Measurements from ENCODE around the gene TMEM167B. TPM values are rescaled to one million over a fixed set of nuclear protein-coding genes. Genes with fewer than 3 reads are reported as not detected.

TMEM167B gene
- total and polyA plus RNA-seq, 4 donors, result 5.4 to 15.4 (median 13.2) TPM

DNA sequence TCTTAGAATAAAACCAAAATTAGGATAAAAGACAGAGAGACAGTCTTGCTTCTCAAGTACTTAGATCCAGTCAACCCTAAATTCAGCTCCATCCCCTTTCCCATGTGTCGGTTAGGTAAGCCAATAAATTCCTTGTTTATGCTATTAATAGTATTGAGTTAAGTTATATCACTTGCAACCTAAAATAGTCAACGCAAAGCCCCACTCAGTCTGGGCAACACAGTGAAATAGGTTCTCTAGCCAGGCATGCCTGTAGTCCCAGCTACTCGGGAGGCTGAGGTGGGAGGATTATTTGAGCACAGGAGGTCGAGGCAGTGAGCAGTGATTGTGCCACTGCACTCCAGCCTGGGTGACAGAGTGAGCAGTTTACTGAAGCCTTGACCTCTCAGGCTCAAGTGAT, 29.4 kb upstream of the TMEM167B start:
- Histone ChIP-seq H3K9ac (ENCODE audit: low read depth in 1 of 2, low read length in 2 of 2) (no peak overlapping the region), H3K27me3 (ENCODE audit: control insufficient read depth in 4 of 4, insufficient read depth in 4 of 4, low read length in 3 of 4) (no peaks in the 10 kb centered on the region), H3K9me3 (ENCODE audit: control insufficient read depth in 4 of 4, low read length in 3 of 4) (no peaks in the 10 kb centered on the region), H3K4me3 (ENCODE audit: low read depth in 1 of 3, low read length in 3 of 3) (no peak overlapping the region), H3K36me3 (ENCODE audit: control insufficient read depth in 4 of 4, insufficient read depth in 3 of 4, low read depth in 1 of 4, low read length in 3 of 4) (peaks cover 3 to 14% (median 7%) of the 10 kb centered on the region in 4 donors), H3K27ac (ENCODE audit: low read depth in 1 of 2, low read length in 2 of 2) (no peak overlapping the region), H3K4me1 (ENCODE audit: control insufficient read depth in 4 of 4, insufficient read depth in 4 of 4, low read length in 3 of 4) (peaks cover 0 to 3% (median 0%) of the 10 kb centered on the region in 4 donors)
- no peak for TF ChIP-seq EGR1 (IDR thresholded peaks at IDR 0.05; ENCODE audit: low read depth in 2 of 2)
- no peak for TF ChIP-seq FOXA2 (IDR thresholded peaks at IDR 0.05)
- no peak for TF ChIP-seq REST (IDR thresholded peaks at IDR 0.05)
- TF ChIP-seq GABPA (IDR thresholded peaks at IDR 0.05 in 1 of 2, conservative IDR thresholded peaks at IDR 0.05 in 1 of 2), result no peak
- TF ChIP-seq CTCF (IDR thresholded peaks at IDR 0.05; ENCODE audit: low read depth, low read length, missing input control), result no peak
- TF ChIP-seq FOXA1 (IDR thresholded peaks at IDR 0.05), result no peak
- TF ChIP-seq RAD21 (IDR thresholded peaks at IDR 0.05), result no peak
- no peak for TF ChIP-seq SP1 (IDR thresholded peaks at IDR 0.05)
- no peak for TF ChIP-seq TAF1 (conservative IDR thresholded peaks at IDR 0.05)
- no peak for TF ChIP-seq YY1 (IDR thresholded peaks at IDR 0.05)
- no peak for TF ChIP-seq NR2F2 (IDR thresholded peaks at IDR 0.05)
- no peak for TF ChIP-seq RXRA (IDR thresholded peaks at IDR 0.05)
- no peak for TF ChIP-seq HNF4A (conservative IDR thresholded peaks at IDR 0.05)
- WGBS, result 94% methylated on average over 4 of the region's 4 CpGs
- no peak for DNase-seq (ENCODE audit: low spot score)

- Histone ChIP-seq H3K9ac (ENCODE audit: low read depth in 1 of 2, low read length in 2 of 2) (no peak overlapping the region), H3K9me3 (ENCODE audit: control insufficient read depth in 4 of 4, low read length in 3 of 4) (no peaks in the 10 kb centered on the region), H3K27ac (ENCODE audit: low read depth in 1 of 2, low read length in 2 of 2) (no peak overlapping the region), H3K4me1 (ENCODE audit: control insufficient read depth in 4 of 4, insufficient read depth in 4 of 4, low read length in 3 of 4) (peaks cover 0 to 3% (median 0%) of the 10 kb centered on the region in 4 donors), H3K36me3 (ENCODE audit: control insufficient read depth in 4 of 4, insufficient read depth in 3 of 4, low read depth in 1 of 4, low read length in 3 of 4) (peaks cover 3 to 22% (median 14%) of the 10 kb centered on the region in 4 donors), H3K27me3 (ENCODE audit: control insufficient read depth in 4 of 4, insufficient read depth in 4 of 4, low read length in 3 of 4) (no peaks in the 10 kb centered on the region), H3K4me3 (ENCODE audit: low read depth in 1 of 3, low read length in 3 of 3) (no peak overlapping the region)
- 99% methylated on average over 3 of the region's 3 CpGs for WGBS
- no peak for DNase-seq (ENCODE audit: low spot score)
- TF ChIP-seq TAF1 (conservative IDR thresholded peaks at IDR 0.05), result no peak
- TF ChIP-seq NR2F2 (IDR thresholded peaks at IDR 0.05), result no peak
- no peak for TF ChIP-seq MAX (IDR thresholded peaks at IDR 0.05)
- no peak for TF ChIP-seq RXRA (IDR thresholded peaks at IDR 0.05)
- TF ChIP-seq RAD21 (IDR thresholded peaks at IDR 0.05), result no peak
- TF ChIP-seq, protein P1, sequence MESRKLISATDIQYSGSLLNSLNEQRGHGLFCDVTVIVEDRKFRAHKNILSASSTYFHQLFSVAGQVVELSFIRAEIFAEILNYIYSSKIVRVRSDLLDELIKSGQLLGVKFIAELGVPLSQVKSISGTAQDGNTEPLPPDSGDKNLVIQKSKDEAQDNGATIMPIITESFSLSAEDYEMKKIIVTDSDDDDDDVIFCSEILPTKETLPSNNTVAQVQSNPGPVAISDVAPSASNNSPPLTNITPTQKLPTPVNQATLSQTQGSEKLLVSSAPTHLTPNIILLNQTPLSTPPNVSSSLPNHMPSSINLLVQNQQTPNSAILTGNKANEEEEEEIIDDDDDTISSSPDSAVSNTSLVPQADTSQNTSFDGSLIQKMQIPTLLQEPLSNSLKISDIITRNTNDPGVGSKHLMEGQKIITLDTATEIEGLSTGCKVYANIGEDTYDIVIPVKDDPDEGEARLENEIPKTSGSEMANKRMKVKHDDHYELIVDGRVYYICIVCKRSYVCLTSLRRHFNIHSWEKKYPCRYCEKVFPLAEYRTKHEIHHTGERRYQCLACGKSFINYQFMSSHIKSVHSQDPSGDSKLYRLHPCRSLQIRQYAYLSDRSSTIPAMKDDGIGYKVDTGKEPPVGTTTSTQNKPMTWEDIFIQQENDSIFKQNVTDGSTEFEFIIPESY (IDR thresholded peaks at IDR 0.05), result no peak
- TF ChIP-seq HNF4G (IDR thresholded peaks at IDR 0.05), result no peak
- TF ChIP-seq GABPA (IDR thresholded peaks at IDR 0.05 in 1 of 2, conservative IDR thresholded peaks at IDR 0.05 in 1 of 2), result no peak
- no peak for TF ChIP-seq JUND (IDR thresholded peaks at IDR 0.05)
- no peak for TF ChIP-seq REST (IDR thresholded peaks at IDR 0.05)
- TF ChIP-seq, protein P2, sequence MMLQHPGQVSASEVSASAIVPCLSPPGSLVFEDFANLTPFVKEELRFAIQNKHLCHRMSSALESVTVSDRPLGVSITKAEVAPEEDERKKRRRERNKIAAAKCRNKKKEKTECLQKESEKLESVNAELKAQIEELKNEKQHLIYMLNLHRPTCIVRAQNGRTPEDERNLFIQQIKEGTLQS (IDR thresholded peaks at IDR 0.05), result no peak
- TF ChIP-seq HNF4A (conservative IDR thresholded peaks at IDR 0.05), result no peak
- TF ChIP-seq YY1 (IDR thresholded peaks at IDR 0.05), result no peak
- TF ChIP-seq CTCF (IDR thresholded peaks at IDR 0.05; ENCODE audit: low read depth, low read length, missing input control), result no peak
- no peak for TF ChIP-seq EGR1 (IDR thresholded peaks at IDR 0.05; ENCODE audit: low read depth in 2 of 2)
- TF ChIP-seq FOXA1 (IDR thresholded peaks at IDR 0.05), result no peak
- no peak for TF ChIP-seq FOXA2 (IDR thresholded peaks at IDR 0.05)
These were observed 25.4 kb upstream of the TMEM167B start for GRCh38 chr1:109065137-109065536.

Measured in liver (tissue), 9 donors.